Measurements from ENCODE around the gene PMM1.

DNA sequence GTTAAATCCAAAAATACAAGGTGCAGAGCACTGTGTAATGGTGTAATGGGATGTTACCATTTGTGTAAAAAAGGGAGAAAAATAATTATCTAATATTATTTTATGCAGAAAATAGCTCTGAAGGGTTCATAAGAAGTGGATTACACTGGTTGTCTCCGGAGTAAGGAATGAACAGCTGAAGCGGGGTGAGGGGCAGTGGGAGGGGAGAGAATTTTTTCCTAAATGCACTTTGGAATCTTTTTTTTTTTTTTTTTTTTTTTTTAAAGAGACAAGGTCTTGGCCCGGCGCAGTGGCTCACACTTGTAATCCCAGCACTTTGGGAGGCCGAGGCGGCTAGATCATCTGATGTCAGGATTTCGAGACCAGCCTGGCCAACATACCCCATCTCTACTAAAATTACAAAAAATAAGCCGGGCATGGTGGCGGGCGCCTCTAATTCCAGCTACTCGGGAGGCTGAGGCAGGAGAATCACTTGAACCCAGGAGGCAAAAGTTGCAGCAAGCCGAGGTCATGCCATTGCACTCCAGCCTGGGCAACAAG lies 38.6 kb downstream of the PMM1 start:
- TF ChIP-seq, protein P1, sequence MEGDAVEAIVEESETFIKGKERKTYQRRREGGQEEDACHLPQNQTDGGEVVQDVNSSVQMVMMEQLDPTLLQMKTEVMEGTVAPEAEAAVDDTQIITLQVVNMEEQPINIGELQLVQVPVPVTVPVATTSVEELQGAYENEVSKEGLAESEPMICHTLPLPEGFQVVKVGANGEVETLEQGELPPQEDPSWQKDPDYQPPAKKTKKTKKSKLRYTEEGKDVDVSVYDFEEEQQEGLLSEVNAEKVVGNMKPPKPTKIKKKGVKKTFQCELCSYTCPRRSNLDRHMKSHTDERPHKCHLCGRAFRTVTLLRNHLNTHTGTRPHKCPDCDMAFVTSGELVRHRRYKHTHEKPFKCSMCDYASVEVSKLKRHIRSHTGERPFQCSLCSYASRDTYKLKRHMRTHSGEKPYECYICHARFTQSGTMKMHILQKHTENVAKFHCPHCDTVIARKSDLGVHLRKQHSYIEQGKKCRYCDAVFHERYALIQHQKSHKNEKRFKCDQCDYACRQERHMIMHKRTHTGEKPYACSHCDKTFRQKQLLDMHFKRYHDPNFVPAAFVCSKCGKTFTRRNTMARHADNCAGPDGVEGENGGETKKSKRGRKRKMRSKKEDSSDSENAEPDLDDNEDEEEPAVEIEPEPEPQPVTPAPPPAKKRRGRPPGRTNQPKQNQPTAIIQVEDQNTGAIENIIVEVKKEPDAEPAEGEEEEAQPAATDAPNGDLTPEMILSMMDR (conservative IDR thresholded peaks at IDR 0.05; ENCODE audit: low read length): no peak
- no peak for TF ChIP-seq EZH2phosphoT487 (IDR thresholded peaks at IDR 0.05; ENCODE audit: borderline replicate concordance, low read depth, low read length)

Data from OCI-LY7 (cell line).